Measurements from ENCODE around the gene TRMT13.

DNA sequence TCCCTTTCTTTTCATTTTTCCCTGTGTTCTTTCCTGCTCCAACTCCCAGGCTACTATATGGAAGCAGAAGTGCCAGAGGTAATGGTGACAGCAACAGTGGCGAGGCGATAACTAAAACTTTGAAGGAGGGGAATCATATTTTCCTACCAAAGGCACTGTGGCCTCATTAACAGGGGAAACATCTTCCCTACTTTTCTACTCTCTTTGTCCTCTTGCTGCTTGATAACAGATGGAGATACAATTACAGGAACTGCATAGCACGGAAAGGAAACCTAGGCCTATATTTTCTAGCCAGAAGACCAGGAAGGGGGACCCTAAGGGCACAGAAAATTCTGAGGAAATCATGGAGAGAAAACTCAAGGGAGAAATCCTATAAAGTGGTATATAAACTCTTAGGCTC, 42.5 kb upstream of the TRMT13 start:
- no peak for TF ChIP-seq SIN3A (IDR thresholded peaks at IDR 0.05; ENCODE audit: borderline replicate concordance, insufficient read depth, low read length)
- TF ChIP-seq POLR2AphosphoS5 (IDR thresholded peaks at IDR 0.05; ENCODE audit: low read depth, low read length): no peak
- no peak for TF ChIP-seq TAF1 (IDR thresholded peaks at IDR 0.05; ENCODE audit: borderline replicate concordance, insufficient read depth, low read length)
- no peak for TF ChIP-seq FOXP2 (optimal IDR thresholded peaks at IDR 0.05; ENCODE audit: borderline replicate concordance, extremely low read depth, extremely low read length, insufficient read depth)
